Kidney (tissue), 14 donors: Measurements from ENCODE around the gene TMEM273. TPM values are rescaled to one million over a fixed set of nuclear protein-coding genes. Genes with fewer than 3 reads are reported as not detected.

Experiments
- DNase-seq, 5 donors: peaks; one replicate each; pipeline ENCODE4 v3.0.0-alpha.2; 2013 to 2020
- FAIRE-seq: peaks from 2 replicates; lab custom pipeline; 2012; peaks lifted over from hg19 to GRCh38; lab: Jason Lieb, UNC
- H3K27ac ChIP-seq, 2 donors: one replicate each; pipeline ENCODE4 v1.7.0; 2013; ENCODE audit warnings: low read depth in 2 of 2, low read length in 2 of 2, inconsistent platforms in 1 of 2
- H3K27me3 ChIP-seq: one replicate; pipeline ENCODE4 v1.7.1; 2013; ENCODE audit warnings: low read length, inconsistent platforms; ENCODE audit not compliant: control insufficient read depth, insufficient read depth
- H3K36me3 ChIP-seq, 3 donors: one replicate each; pipeline versions ENCODE4 v1.7.0 to v1.7.1; 2013; ENCODE audit warnings: low read length in 3 of 3, control low read depth in 1 of 3, inconsistent platforms in 1 of 3; ENCODE audit not compliant: insufficient read depth in 3 of 3, control insufficient read depth in 2 of 3
- H3K4me1 ChIP-seq, 3 donors: one replicate each; pipeline versions ENCODE4 v1.7.0 to v1.7.1; 2013; ENCODE audit warnings: low read length in 3 of 3, inconsistent platforms in 1 of 3, low read depth in 1 of 3; ENCODE audit not compliant: control insufficient read depth in 2 of 3, insufficient read depth in 2 of 3
- H3K4me3 ChIP-seq, 3 donors: one replicate each; pipeline versions ENCODE4 v1.7.0 to v1.8.1; 2013; ENCODE audit warnings: low read length in 3 of 3, control low read depth in 1 of 3, inconsistent platforms in 1 of 3
- H3K9ac ChIP-seq, 3 donors: one replicate each; pipeline versions ENCODE4 v1.7.0 to v1.7.1; 2013; ENCODE audit warnings: low read length in 3 of 3, control low read depth in 1 of 3, inconsistent platforms in 1 of 3
- H3K9me3 ChIP-seq, 3 donors: one replicate each; pipeline versions ENCODE4 v1.7.0 to v1.7.1; 2013; ENCODE audit warnings: low read length in 3 of 3, control low read depth in 1 of 3, inconsistent platforms in 1 of 3; ENCODE audit not compliant: control insufficient read depth in 2 of 3, insufficient read depth in 1 of 3
- CTCF ChIP-seq: IDR thresholded peaks from 3 replicates; pipeline ENCODE4 v1.5.1; 2012; ENCODE audit warnings: mild to moderate bottlenecking, moderate library complexity, borderline replicate concordance; ENCODE audit not compliant: insufficient read depth; ENCODE audit errors: extremely low read depth
- intact Hi-C: fragments of 100-400 bp; cut with DNase I; formaldehyde crosslinking; loops from one replicate; pipeline ENCODE4 v1.11.1; 2022
- polyA plus RNA-seq: library from polyadenylated mRNA; stranded (reverse); fragments of 350-450 nt; fragmentation: Illumina TruSeq; extraction: RNeasy Lipid Tissue Mini Kit (QIAGEN cat#74804); gene quantifications from one replicate; pipeline ENCODE4 v1.2.3, GENCODE V29; 2014; ENCODE audit warnings: low read depth, low replicate concordance; ENCODE audit not compliant: insufficient read depth
- total RNA-seq: library from RNA; stranded (reverse); fragmentation: NEBNext Ultra II Directional; extraction: Animal tissue kit (Norgen Biotek cat#: 25700); gene quantifications from one replicate; pipeline ENCODE4 v1.2.1, GENCODE V29; 2021
- donor health status: control.
- donor health status: control.
- donor health status: control.
- donor health status: control.
- donor health status: control.
- donor health status: DM: yes; HTN: yes; CAD: no.
- donor health status: Normal renal cell carcinoma (clear cell type).

TMEM273 gene
- total and polyA plus RNA-seq, 2 donors from 2014 or later: 3.2 to 16.8 TPM

- Histone ChIP-seq H3K27me3 (no peaks in the 10 kb centered on the region), H3K9ac (no peak overlapping the region), H3K4me3 (no peak overlapping the region), H3K9me3 (no peaks in the 10 kb centered on the region), H3K4me1 (no peaks in the 10 kb centered on the region), H3K36me3 (no peaks in the 10 kb centered on the region), H3K27ac (no peak overlapping the region)
- no peak for TF ChIP-seq CTCF
- intact Hi-C loops: loop anchor here (10.0 kb wide), 1 partner anchor 187 kb away; no protein-coding TSS in a partner anchor
- no peak for DNase-seq
- no peak for FAIRE-seq
These were observed 26.1 kb downstream of the TMEM273 start for GRCh38 chr10:49162063-49162462.

DNA sequence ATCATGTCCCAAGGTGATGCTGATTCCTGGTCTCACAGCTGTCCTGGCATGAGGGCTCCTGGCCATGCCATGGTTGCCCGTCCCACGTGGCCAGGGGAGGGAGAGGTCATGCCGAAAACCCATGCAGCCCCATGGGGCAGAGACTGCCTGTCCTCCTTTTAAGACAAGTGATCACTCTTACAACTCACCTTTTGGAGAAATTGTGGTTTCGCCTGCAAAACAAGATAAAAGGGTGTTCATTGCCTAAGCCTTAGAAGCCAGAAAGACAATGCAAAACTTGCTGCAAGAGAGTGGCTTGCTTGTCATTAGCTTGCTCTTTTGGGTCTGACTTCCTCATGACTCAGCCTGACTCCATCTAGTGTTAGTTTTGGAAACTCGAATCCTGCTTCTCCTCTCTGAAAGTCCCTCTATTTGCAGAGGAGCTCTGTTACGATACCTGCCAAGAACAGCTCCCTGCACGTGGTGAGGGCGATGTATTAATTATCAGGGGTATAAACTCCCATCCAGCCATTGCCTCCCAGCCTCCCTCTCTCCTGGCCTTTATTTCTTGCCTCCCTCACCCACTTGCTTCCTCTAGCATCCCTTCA, 26.7 kb downstream of the TMEM273 start:
- Histone ChIP-seq H3K27ac (no peak overlapping the region), H3K27me3 (no peaks in the 10 kb centered on the region), H3K9me3 (no peaks in the 10 kb centered on the region), H3K4me3 (no peak overlapping the region), H3K9ac (no peak overlapping the region), H3K4me1 (no peaks in the 10 kb centered on the region), H3K36me3 (no peaks in the 10 kb centered on the region)
- DNase-seq: peak in 2 of 5 donors; percentile 35 to 58
- no peak for FAIRE-seq
- intact Hi-C loops: loop anchor here (10.0 kb wide), 1 partner anchor 187 kb away; no protein-coding TSS in a partner anchor
- TF ChIP-seq CTCF: peak; percentile 41

GRCh38 chr10:49160814-49161213, 27.4 kb downstream of the TMEM273 start:
- no peak overlapping the region for H3K27ac ChIP-seq
- FAIRE-seq (no peak), DNase-seq (no peak)
- H3K36me3 ChIP-seq: no peaks in the 10 kb centered on the region
- no peak overlapping the region for H3K9ac ChIP-seq
- no peaks in the 10 kb centered on the region for H3K4me1 ChIP-seq
- no peaks in the 10 kb centered on the region for H3K9me3 ChIP-seq
- no peak overlapping the region for H3K4me3 ChIP-seq
- no peak for TF ChIP-seq CTCF
- intact Hi-C loops: loop anchor here (10.0 kb wide), 1 partner anchor 186 kb away; no protein-coding TSS in a partner anchor
- no peaks in the 10 kb centered on the region for H3K27me3 ChIP-seq
